Epidermal melanocyte (primary cell): ENCODE data around the gene MTARC2.
A peak's percentile ranks its signal among the peaks of the same experiment; 100 is the strongest.

ENCODE experiments used
- DNase-seq: peaks from one replicate; pipeline ENCODE4 v3.0.0; 2011; ENCODE audit warnings: low spot score; ENCODE audit not compliant: insufficient read length

The MTARC2 gene

GRCh38 chr1:220798338-220798737, 50.2 kb downstream of the MTARC2 start:
- DNase-seq, result no peak

GRCh38 chr1:220800262-220800661, 52.1 kb downstream of the MTARC2 start:
- DNase-seq, result no peak

DNA sequence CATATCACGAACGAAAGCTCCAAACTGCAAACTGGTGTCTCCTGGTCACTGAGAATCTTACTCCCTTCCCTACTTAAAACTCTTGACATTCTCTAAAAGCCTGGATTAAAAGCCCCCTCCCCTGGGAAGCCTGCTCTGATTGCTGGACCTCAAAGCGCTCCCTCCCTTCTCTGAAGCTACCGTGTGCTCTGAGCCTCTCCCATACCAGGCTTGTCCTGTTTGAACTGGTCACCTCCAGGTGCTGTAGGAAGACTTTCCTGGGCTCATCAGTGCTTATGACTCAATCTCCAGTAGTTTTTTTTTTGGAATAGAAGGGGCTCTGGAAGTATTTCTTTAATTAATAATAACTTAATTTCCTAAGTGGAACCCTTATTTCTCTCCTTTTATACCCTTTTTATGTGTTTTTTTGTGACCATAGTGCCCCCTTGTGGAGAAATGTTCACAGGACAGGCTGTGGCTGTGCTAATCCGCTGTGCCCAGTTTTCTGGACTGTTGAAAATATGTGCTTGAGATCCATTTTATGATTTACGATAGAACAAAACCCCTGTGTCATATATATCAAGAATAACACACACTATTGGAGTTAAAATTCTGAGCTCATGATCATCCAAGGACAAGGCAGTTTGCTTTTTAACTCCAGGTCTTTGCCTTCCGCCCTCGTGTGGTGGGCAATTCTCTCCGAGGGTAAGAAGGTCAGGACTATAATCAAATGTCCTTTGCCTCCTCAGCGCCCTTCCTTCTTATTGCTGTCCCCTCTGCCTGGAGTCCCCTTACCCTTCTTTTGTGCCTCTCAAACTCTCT, 55.5 kb downstream of the MTARC2 start:
- DNase-seq, result peak; percentile 27

DNA sequence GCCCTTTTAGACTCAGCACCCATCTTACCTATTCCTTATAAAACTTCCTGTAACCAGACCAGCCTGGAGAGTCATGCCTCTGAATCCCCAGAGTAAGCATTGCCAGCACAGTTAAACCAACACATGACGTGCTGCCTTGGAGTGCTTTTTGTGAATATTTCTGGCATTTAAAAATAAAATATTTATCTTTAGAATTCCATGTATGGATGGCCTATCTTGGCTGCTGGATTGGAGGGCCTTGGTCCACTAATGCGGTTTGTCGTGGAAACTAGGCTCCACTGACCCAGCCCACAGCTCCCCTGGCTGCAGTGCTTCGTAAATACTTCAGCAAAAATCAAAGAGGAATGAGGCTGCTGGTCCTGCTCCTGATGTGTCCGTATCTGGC, 56.1 kb downstream of the MTARC2 start:
- no peak for DNase-seq

DNA sequence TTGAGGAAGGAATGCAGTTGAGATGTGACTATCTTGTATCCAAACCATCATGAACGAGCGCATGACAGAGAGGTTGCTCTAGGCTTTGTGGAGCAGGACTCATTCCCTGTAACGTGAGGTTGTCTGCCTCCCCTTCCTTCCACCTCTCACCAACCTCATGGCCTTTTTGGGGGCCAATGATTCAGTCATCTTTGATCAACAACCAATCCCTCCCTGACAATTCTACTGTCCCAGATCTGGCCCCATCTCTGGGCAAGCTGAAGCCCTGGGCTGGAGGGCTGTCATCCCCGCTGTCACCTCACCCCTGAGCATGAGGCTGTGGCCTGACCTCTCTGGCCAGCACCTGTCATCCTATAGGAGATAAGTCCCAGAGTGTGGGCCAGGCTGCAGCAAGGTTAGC, 58.3 kb downstream of the MTARC2 start:
- DNase-seq, result no peak

GRCh38 chr1:220807726-220808125, 59.6 kb downstream of the MTARC2 start:
- no peak for DNase-seq

- DNase-seq, result no peak
Measured at GRCh38 chr1:220808345-220809186, 60.4 kb downstream of the MTARC2 start.

- DNase-seq, result no peak
Measured at GRCh38 chr1:220809187-220809550, 61.0 kb downstream of the MTARC2 start.

DNA sequence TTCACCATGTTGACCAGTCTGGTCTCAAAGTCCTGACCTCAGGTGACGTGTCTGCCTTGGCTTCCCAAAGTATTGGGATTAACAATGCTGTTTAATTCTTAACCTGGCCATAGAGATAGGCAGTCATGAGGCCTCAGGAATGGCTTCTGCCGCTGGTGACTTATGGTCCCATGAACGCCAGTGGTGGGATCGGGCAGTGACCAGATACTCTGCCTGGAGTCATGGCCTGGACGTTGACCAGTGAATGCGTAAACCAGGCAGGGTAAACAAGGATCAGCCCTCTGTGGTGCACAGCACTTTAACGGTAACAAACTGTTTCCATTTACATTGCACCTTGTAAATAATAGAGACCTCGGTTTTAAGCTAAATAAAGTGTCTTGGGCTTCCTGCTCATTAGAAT, 61.6 kb downstream of the MTARC2 start:
- DNase-seq, result no peak

- DNase-seq, result no peak
Measured at GRCh38 chr1:220810179-220810653, 62.1 kb downstream of the MTARC2 start.

GRCh38 chr1:220810963-220811362, 62.8 kb downstream of the MTARC2 start:
- no peak for DNase-seq

GRCh38 chr1:220811695-220812094, 63.6 kb downstream of the MTARC2 start:
- DNase-seq, result no peak

- DNase-seq, result no peak
Measured at GRCh38 chr1:220812308-220812707, 64.2 kb downstream of the MTARC2 start.

- no peak for DNase-seq
Measured at GRCh38 chr1:220813013-220813412, 64.9 kb downstream of the MTARC2 start.

DNA sequence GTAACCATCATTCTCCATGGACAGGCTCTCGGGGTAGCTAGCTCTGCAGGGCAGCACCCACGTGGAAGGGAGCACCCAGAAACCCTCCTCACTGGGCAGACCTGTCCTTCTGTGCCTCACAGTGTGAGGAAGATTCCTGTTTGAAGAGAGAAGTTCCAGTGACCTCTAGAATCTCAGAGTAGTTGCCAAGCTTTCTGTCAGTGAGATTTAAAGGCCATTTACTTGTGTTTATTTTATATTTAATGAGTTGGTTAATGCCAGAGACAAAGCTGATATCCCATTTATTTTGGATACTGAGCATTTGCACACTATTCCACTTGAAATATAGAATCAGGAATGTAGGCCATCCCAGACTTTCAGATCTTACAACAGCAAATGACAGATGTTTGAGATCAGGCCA, 67.3 kb downstream of the MTARC2 start:
- DNase-seq, result no peak

DNA sequence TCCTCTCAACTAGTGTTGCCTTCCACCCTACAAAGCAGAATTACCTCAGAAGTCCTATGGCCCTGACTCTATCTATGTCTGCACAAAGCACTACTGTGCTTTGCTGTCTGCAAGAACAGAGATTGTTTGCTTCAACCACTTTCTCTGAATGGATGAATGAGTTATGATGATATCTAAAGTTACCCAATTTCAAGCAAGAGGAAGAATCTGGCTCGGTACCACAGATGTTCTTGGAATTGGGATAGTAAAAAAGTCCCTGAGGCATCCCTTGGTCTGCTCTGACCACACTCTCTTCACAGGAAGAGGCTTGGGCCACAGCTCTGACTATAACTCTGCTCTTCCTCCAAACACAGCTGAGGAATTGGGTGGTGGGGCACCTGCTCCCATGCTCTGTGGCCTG, 69.8 kb downstream of the MTARC2 start:
- no peak for DNase-seq

DNA sequence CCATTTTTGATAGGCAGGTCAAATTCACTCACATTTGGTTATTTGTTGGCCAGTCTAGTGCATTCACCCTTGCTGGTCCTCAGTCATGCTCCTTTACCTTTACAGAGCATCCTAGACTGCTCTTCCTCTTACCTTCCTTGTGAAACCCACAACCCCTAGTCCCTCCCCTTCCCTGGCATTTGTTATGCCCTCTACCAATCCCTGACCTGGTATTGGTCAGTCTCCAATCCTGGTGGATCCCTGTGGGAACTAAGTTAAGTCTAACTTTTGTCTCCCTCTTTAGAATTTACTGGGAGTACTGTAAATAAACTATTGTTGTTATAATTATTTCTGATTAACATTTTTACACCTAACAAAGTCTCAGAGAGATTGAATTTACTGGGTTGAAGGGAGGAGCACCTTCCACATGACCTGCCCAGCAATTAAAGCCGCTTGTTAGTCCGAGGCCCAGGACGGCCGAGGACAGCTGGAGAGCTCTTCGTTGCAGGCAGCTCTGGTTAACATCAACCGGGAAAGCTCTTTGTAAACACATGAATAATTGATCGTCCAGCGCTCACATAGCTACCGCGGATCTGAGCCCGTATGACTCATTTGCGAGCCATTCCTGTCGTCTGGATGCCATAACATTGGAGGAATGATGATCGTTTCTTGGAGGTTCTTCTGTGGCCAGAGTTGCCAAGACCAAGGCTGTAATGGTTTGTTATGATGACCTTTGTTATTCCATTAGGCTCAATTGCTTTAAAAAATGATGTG, 70.5 kb downstream of the MTARC2 start:
- no peak for DNase-seq

DNA sequence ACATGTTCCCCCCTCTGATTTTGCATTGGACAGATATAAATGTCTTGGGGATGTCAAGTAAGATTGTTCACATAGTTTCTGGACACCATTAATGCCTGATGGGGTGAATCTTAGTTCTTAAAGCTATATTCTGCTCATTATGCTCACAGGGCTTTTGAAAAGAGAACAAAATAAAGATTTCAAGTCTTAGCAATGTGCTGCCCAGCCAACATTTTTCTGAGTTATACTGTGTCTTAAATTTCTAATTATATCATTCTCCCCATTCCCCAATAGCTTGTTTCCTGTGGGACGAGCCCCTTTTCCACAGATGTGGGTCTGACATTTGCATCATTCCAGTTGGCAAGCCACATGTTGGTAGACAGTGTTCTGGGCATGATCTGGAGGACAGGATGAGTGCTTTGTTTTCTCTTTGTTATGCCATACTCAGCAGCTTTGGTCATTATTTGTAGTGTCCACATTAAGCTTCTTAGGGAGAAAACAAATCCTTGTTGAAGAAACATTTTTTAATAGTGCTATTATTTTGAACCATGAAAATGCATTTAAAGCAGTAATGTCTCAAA, 71.4 kb downstream of the MTARC2 start:
- DNase-seq, result no peak

GRCh38 chr1:220824031-220824989, 76.2 kb downstream of the MTARC2 start:
- no peak for DNase-seq

- DNase-seq, result no peak
Measured at GRCh38 chr1:220825819-220826551, 77.9 kb downstream of the MTARC2 start.
